SU-DHL-6 (cell line): ENCODE measurements around the gene RAD51B.

Experiments used
- H2AFZ ChIP-seq: fragments of 200-600 bp; sonication (generic); 2 replicates; pipeline ENCODE4 v1.6.1; 2014; ENCODE audit warnings: low read depth, mild to moderate bottlenecking, moderate library complexity, mixed read lengths, antibody characterized with exemption, low read length; ENCODE audit not compliant: severe bottlenecking
- H3F3A ChIP-seq: fragments of 200-600 bp; shearing (Covaris generic); 2 replicates; pipeline ENCODE4 v1.6.0; 2016; ENCODE audit warnings: antibody characterized with exemption, mild to moderate bottlenecking; ENCODE audit not compliant: insufficient read depth
- H3K27ac ChIP-seq: fragments of 200-600 bp; sonication (generic); 2 replicates; pipeline ENCODE4 v1.5.1; 2016; ENCODE audit warnings: low read depth, mild to moderate bottlenecking, low read length, moderate library complexity, mixed read lengths
- H3K27me3 ChIP-seq: fragments of 200-600 bp; sonication (generic), shearing (Covaris generic); 2 replicates; pipeline ENCODE4 v1.6.0; 2014; ENCODE audit warnings: mild to moderate bottlenecking, low read length
- H3K36me3 ChIP-seq: fragments of 200-600 bp; sonication (generic); 2 replicates; pipeline ENCODE4 v1.6.1; 2014; ENCODE audit warnings: mild to moderate bottlenecking, low read length, mixed read lengths
- H3K4me2 ChIP-seq: fragments of 300-600, 200-600 bp; shearing (Covaris generic), sonication (generic); 2 replicates; pipeline ENCODE4 v1.6.0; 2014; ENCODE audit warnings: low read length, low read depth, mild to moderate bottlenecking; ENCODE audit not compliant: poor library complexity, severe bottlenecking
- H3K4me3 ChIP-seq: fragments of 200-600 bp; sonication (generic); 2 replicates; pipeline ENCODE4 v1.5.1; 2014; ENCODE audit warnings: antibody characterized with exemption, low read length, mild to moderate bottlenecking, mixed read lengths; ENCODE audit not compliant: insufficient read depth, poor library complexity, severe bottlenecking
- H3K79me2 ChIP-seq: fragments of 200-600 bp; sonication (generic); 2 replicates; pipeline ENCODE4 v1.6.1; 2014; ENCODE audit warnings: mild to moderate bottlenecking, low read length, moderate library complexity; ENCODE audit not compliant: insufficient read depth
- H3K9ac ChIP-seq: fragments of 200-600 bp; sonication (generic); 2 replicates; pipeline ENCODE4 v1.7.0; 2014; ENCODE audit warnings: mild to moderate bottlenecking, low read length
- H3K9me2 ChIP-seq: fragments of 200-600 bp; sonication (generic); replicated peaks from 2 replicates; pipeline ENCODE4 v1.6.1; 2014; ENCODE audit warnings: low read length; ENCODE audit not compliant: insufficient read depth
- H3K9me3 ChIP-seq: fragments of 200-600 bp; sonication (generic); 2 replicates; pipeline ENCODE4 v1.6.1; 2014; ENCODE audit warnings: low read length, mixed read lengths; ENCODE audit not compliant: insufficient read depth
- H4K20me1 ChIP-seq: fragments of 200-600 bp; sonication (generic); 2 replicates; pipeline ENCODE4 v1.6.1; 2014; ENCODE audit warnings: low read depth, mild to moderate bottlenecking, antibody characterized with exemption, low read length, moderate library complexity, mixed read lengths
- EZH2phosphoT487 ChIP-seq: fragments of 200-600 bp; sonication (generic), shearing (Covaris generic); conservative IDR thresholded peaks from 2 replicates; pipeline ENCODE4 v1.6.1; 2018; ENCODE audit warnings: mild to moderate bottlenecking, antibody characterized with exemption, low read length, moderate library complexity, mixed read lengths
- TF ChIP-seq, protein P1 (sequence below): fragments of 200-600 bp; sonication (generic); IDR thresholded peaks from one replicate; pipeline ENCODE4 v1.5.1; 2017; ENCODE audit warnings: antibody characterized with exemption, mild to moderate bottlenecking, low read length, moderate library complexity; ENCODE audit not compliant: insufficient read depth, poor library complexity, severe bottlenecking

The RAD51B gene

DNA sequence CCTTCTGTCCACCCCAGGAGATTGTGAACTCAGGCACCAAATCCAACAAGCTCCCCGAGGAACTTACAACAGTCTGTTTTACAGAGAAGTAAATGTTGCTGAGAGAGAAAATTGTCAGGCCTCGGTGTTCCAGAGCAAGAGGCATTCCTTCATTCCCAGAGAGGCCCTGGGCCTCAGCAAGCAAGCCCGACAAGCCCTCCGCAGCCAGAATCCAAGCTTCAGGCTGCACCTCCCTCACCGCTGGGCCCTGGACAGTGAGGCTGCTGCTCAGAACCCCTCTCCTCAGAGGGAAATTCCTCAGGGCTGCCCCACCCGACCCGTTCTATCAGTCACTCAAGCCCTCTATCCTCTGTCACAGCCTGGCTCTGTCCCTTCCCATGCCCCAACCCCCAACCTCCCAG lies 916.9 kb downstream of the RAD51B start:
- H3K27me3 ChIP-seq = no peaks in the 10 kb centered on the region
- no peaks in the 10 kb centered on the region for H3K9me2 ChIP-seq
- no peak for TF ChIP-seq EZH2phosphoT487
- TF ChIP-seq, protein P1, sequence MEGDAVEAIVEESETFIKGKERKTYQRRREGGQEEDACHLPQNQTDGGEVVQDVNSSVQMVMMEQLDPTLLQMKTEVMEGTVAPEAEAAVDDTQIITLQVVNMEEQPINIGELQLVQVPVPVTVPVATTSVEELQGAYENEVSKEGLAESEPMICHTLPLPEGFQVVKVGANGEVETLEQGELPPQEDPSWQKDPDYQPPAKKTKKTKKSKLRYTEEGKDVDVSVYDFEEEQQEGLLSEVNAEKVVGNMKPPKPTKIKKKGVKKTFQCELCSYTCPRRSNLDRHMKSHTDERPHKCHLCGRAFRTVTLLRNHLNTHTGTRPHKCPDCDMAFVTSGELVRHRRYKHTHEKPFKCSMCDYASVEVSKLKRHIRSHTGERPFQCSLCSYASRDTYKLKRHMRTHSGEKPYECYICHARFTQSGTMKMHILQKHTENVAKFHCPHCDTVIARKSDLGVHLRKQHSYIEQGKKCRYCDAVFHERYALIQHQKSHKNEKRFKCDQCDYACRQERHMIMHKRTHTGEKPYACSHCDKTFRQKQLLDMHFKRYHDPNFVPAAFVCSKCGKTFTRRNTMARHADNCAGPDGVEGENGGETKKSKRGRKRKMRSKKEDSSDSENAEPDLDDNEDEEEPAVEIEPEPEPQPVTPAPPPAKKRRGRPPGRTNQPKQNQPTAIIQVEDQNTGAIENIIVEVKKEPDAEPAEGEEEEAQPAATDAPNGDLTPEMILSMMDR = no peak
- H3K36me3 ChIP-seq = no peaks in the 10 kb centered on the region
- H2AFZ ChIP-seq = no peak overlapping the region
- H3K27ac ChIP-seq = no peak overlapping the region
- H4K20me1 ChIP-seq = no peaks in the 10 kb centered on the region
- no peak overlapping the region for H3K4me2 ChIP-seq
- peaks cover 6% of the 10 kb centered on the region; the same call in 1 of the 2 replicates for H3F3A ChIP-seq
- no peak overlapping the region for H3K9ac ChIP-seq
- no peak overlapping the region for H3K4me3 ChIP-seq
- H3K9me3 ChIP-seq = no peaks in the 10 kb centered on the region
- no peaks in the 10 kb centered on the region for H3K79me2 ChIP-seq

GRCh38 chr14:68737086-68737485 lies 917.5 kb downstream of the RAD51B start:
- no peak for TF ChIP-seq EZH2phosphoT487
- TF ChIP-seq, protein P1 = no peak
- Histone ChIP-seq H2AFZ (no peak overlapping the region), H3K27me3 (no peaks in the 10 kb centered on the region), H3K9ac (no peak overlapping the region), H4K20me1 (no peaks in the 10 kb centered on the region), H3K4me2 (no peak overlapping the region), H3K4me3 (no peak overlapping the region), H3K9me2 (no peaks in the 10 kb centered on the region), H3K9me3 (no peaks in the 10 kb centered on the region), H3K79me2 (no peaks in the 10 kb centered on the region), H3K36me3 (no peaks in the 10 kb centered on the region), H3F3A (peaks cover 8% of the 10 kb centered on the region; the same call in 1 of the 2 replicates), H3K27ac (no peak overlapping the region)

DNA sequence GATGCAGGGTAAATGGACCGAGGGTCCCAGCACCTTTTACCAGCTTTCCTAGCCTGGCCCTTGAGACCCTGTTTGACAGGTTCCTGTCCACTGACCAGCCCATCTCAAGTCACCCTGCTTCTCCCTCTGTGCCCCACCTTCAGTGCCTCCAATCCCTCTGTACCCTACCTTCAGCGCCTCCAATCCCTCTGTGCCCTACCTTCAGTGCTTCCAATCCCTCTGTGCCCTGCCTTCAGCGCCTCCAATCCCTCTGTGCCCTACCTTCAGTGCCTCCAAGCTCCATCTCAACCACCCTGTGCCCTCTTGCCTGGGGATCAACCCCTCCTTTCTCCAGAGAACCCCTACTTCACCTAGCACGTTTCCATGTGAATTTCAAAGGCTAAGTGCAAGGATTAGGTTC lies 919.0 kb downstream of the RAD51B start:
- TF ChIP-seq, protein P1 = no peak
- TF ChIP-seq EZH2phosphoT487 = no peak
- no peak overlapping the region for H3K9ac ChIP-seq

More for the DNA sequence above, 919.0 kb downstream of the RAD51B start:
- Histone ChIP-seq H4K20me1 (no peaks in the 10 kb centered on the region), H3K4me2 (no peak overlapping the region), H2AFZ (no peak overlapping the region), H3K27me3 (no peaks in the 10 kb centered on the region), H3K36me3 (no peaks in the 10 kb centered on the region), H3K9me3 (no peaks in the 10 kb centered on the region), H3K4me3 (no peak overlapping the region), H3F3A (peaks cover 13% of the 10 kb centered on the region; the same call in 1 of the 2 replicates), H3K27ac (no peak overlapping the region), H3K79me2 (no peaks in the 10 kb centered on the region), H3K9me2 (no peaks in the 10 kb centered on the region)
